Activated CD8-positive, alpha-beta T cell treated with anti-CD3 and anti-CD28 coated beads, Interleukin-2, amount 10 ng/mL, durations not matched to agents 7 days and 5 days (primary cell): ENCODE results near the gene RAP2A. TPM values are rescaled to one million over a fixed set of nuclear protein-coding genes. Genes with fewer than 3 reads are reported as not detected.

ENCODE experiments used
- ATAC-seq: fragments of 150-1000 bp; cut with Tn5 transposase; one replicate; pipeline ENCODE4 v1.10.0; 2021; ENCODE audit warnings: moderate library complexity
- CTCF ChIA-PET: fragments of 350-600 bp; sonication (Branson Sonifier 250); formaldehyde crosslinking; loops from one replicate; lab custom pipeline; 2021; ENCODE audit warnings: antibody characterized with exemption; lab: Charles Lee
- POLR2A ChIA-PET: fragments of 350-600 bp; sonication (Branson Sonifier 250); formaldehyde crosslinking; loops from one replicate; lab custom pipeline; 2021; ENCODE audit warnings: antibody characterized with exemption; lab: Charles Lee
- DNase-seq: peaks from one replicate; pipeline ENCODE4 v3.0.0-alpha.2; 2020
- H3K27ac Mint-ChIP-seq: one replicate; pipeline ENCODE4 v1.8.0; 2021; ENCODE audit warnings: mild to moderate bottlenecking, mixed read lengths
- H3K27me3 Mint-ChIP-seq: one replicate; pipeline ENCODE4 v1.8.0; 2021; ENCODE audit warnings: low read depth, mixed read lengths
- H3K36me3 Mint-ChIP-seq: one replicate; pipeline ENCODE4 v1.8.0; 2021; ENCODE audit warnings: low read depth, mixed read lengths
- H3K4me1 Mint-ChIP-seq: one replicate; pipeline ENCODE4 v1.8.0; 2021; ENCODE audit warnings: low read depth, mixed read lengths
- H3K4me3 Mint-ChIP-seq: one replicate; pipeline ENCODE4 v1.8.0; 2021; ENCODE audit warnings: mild to moderate bottlenecking, mixed read lengths
- H3K9me3 Mint-ChIP-seq: one replicate; pipeline ENCODE4 v1.8.0; 2022; ENCODE audit warnings: mixed read lengths; ENCODE audit not compliant: insufficient read depth
- total RNA-seq, 2 experiments: library from RNA; stranded (reverse); gene quantifications; one replicate each; pipeline ENCODE4 v1.2.3, GENCODE V29; 2021

Gene RAP2A
- total RNA-seq, 2 experiments from 2014 or later = 29.7 to 29.8 TPM

- H3K9me3 Mint-ChIP-seq = no peaks in the 10 kb centered on the region
- no peak overlapping the region for H3K27ac Mint-ChIP-seq
- no peaks in the 10 kb centered on the region for H3K4me1 Mint-ChIP-seq
- POLR2A ChIA-PET = no interaction called here
- DNase-seq = no peak
- H3K4me3 Mint-ChIP-seq = no peak overlapping the region
- ATAC-seq = no peak
- H3K27me3 Mint-ChIP-seq = no peaks in the 10 kb centered on the region
- CTCF ChIA-PET = interaction anchor here (0.6 to 1.0 kb wide), 2 partner anchors 37 to 198 kb away, joined by 3 read pairs; no protein-coding TSS in a partner anchor
- H3K36me3 Mint-ChIP-seq = no peaks in the 10 kb centered on the region
Observed at GRCh38 chr13:97395447-97396136, 38.4 kb upstream of the RAP2A start.

- DNase-seq = no peak
- no peak for ATAC-seq
- H3K4me3 Mint-ChIP-seq = no peak overlapping the region
- CTCF ChIA-PET = no interaction called here
- no peaks in the 10 kb centered on the region for H3K36me3 Mint-ChIP-seq
- H3K27ac Mint-ChIP-seq = no peak overlapping the region
- POLR2A ChIA-PET = interaction anchor here (1.7 kb wide), 1 partner anchor 36 kb away, joined by 5 read pairs; the partner anchor contains the start of gene RAP2A
- H3K27me3 Mint-ChIP-seq = no peaks in the 10 kb centered on the region
- H3K4me1 Mint-ChIP-seq = no peaks in the 10 kb centered on the region
- no peaks in the 10 kb centered on the region for H3K9me3 Mint-ChIP-seq
Observed at GRCh38 chr13:97397267-97397666, 36.7 kb upstream of the RAP2A start.

GRCh38 chr13:97401421-97401820 is 32.5 kb upstream of the RAP2A start:
- Mint-ChIP-seq H3K27me3 (peaks cover 11% of the 10 kb centered on the region), H3K27ac (no peak overlapping the region), H3K4me3 (no peak overlapping the region), H3K36me3 (no peaks in the 10 kb centered on the region), H3K9me3 (no peaks in the 10 kb centered on the region), H3K4me1 (no peaks in the 10 kb centered on the region)
- ATAC-seq (no peak), DNase-seq (no peak)
- POLR2A ChIA-PET = no interaction called here
- CTCF ChIA-PET = no interaction called here

GRCh38 chr13:97403893-97404750 is 29.8 kb upstream of the RAP2A start:
- ATAC-seq = no peak
- Mint-ChIP-seq H3K4me1 (no peaks in the 10 kb centered on the region), H3K27me3 (peaks cover 14% of the 10 kb centered on the region), H3K9me3 (no peaks in the 10 kb centered on the region), H3K27ac (no peak overlapping the region), H3K4me3 (no peak overlapping the region), H3K36me3 (no peaks in the 10 kb centered on the region)
- CTCF ChIA-PET = interaction anchor here (2.6 kb wide), 1 partner anchor 17 kb away, joined by 7 read pairs; no protein-coding TSS in a partner anchor
- no peak for DNase-seq
- POLR2A ChIA-PET = no interaction called here

GRCh38 chr13:97407540-97407939 is 26.4 kb upstream of the RAP2A start:
- POLR2A ChIA-PET = no interaction called here
- no peaks in the 10 kb centered on the region for H3K36me3 Mint-ChIP-seq
- CTCF ChIA-PET = interaction anchor here (1.0 kb wide), 1 partner anchor 298 kb away, joined by 3 read pairs; no protein-coding TSS in a partner anchor
- ATAC-seq (no peak), DNase-seq (no peak)
- no peaks in the 10 kb centered on the region for H3K9me3 Mint-ChIP-seq
- no peak overlapping the region for H3K27ac Mint-ChIP-seq
- H3K4me3 Mint-ChIP-seq = no peak overlapping the region
- peaks cover 12% of the 10 kb centered on the region for H3K27me3 Mint-ChIP-seq
- no peaks in the 10 kb centered on the region for H3K4me1 Mint-ChIP-seq

- Mint-ChIP-seq H3K4me3 (no peak overlapping the region), H3K9me3 (no peaks in the 10 kb centered on the region), H3K27ac (no peak overlapping the region), H3K4me1 (no peaks in the 10 kb centered on the region), H3K27me3 (peaks cover 9% of the 10 kb centered on the region), H3K36me3 (no peaks in the 10 kb centered on the region)
- no peak for ATAC-seq
- no peak for DNase-seq
- ChIA-PET POLR2A (no interaction called here), CTCF (no interaction called here)
Observed at GRCh38 chr13:97408938-97409337, 25.0 kb upstream of the RAP2A start.

- ATAC-seq = no peak
- CTCF ChIA-PET = no interaction called here
- H3K36me3 Mint-ChIP-seq = no peaks in the 10 kb centered on the region
- no peak for DNase-seq
- H3K27ac Mint-ChIP-seq = no peak overlapping the region
- POLR2A ChIA-PET = no interaction called here
- no peaks in the 10 kb centered on the region for H3K9me3 Mint-ChIP-seq
- H3K27me3 Mint-ChIP-seq = peaks cover 5% of the 10 kb centered on the region
- H3K4me3 Mint-ChIP-seq = no peak overlapping the region
- no peaks in the 10 kb centered on the region for H3K4me1 Mint-ChIP-seq
Observed at GRCh38 chr13:97411984-97412383, 22.0 kb upstream of the RAP2A start.

GRCh38 chr13:97413694-97414093 is 20.3 kb upstream of the RAP2A start:
- H3K36me3 Mint-ChIP-seq = no peaks in the 10 kb centered on the region
- H3K27ac Mint-ChIP-seq = no peak overlapping the region
- H3K4me3 Mint-ChIP-seq = no peak overlapping the region
- no peaks in the 10 kb centered on the region for H3K4me1 Mint-ChIP-seq
- CTCF ChIA-PET = no interaction called here
- no peaks in the 10 kb centered on the region for H3K9me3 Mint-ChIP-seq
- DNase-seq = no peak
- POLR2A ChIA-PET = no interaction called here
- peaks cover 4% of the 10 kb centered on the region for H3K27me3 Mint-ChIP-seq
- ATAC-seq = no peak

GRCh38 chr13:97414392-97414791 is 19.6 kb upstream of the RAP2A start:
- H3K36me3 Mint-ChIP-seq = no peaks in the 10 kb centered on the region
- H3K4me3 Mint-ChIP-seq = no peak overlapping the region

GRCh38 chr13:97417698-97418097 is 16.3 kb upstream of the RAP2A start:
- CTCF ChIA-PET = no interaction called here
- Mint-ChIP-seq H3K9me3 (no peaks in the 10 kb centered on the region), H3K4me3 (no peak overlapping the region), H3K27me3 (peaks cover 3% of the 10 kb centered on the region), H3K27ac (no peak overlapping the region), H3K4me1 (no peaks in the 10 kb centered on the region), H3K36me3 (no peaks in the 10 kb centered on the region)
- ATAC-seq (no peak), DNase-seq (no peak)
- POLR2A ChIA-PET = no interaction called here

More at GRCh38 chr13:97414392-97414791, 19.6 kb upstream of the RAP2A start:
- DNase-seq (no peak), ATAC-seq (no peak)
- ChIA-PET CTCF (interaction anchor here (2.0 kb wide), 1 partner anchor 305 kb away, joined by 7 read pairs; no protein-coding TSS in a partner anchor), POLR2A (no interaction called here)
- H3K27ac Mint-ChIP-seq = no peak overlapping the region
- H3K27me3 Mint-ChIP-seq = peaks cover 2% of the 10 kb centered on the region
- no peaks in the 10 kb centered on the region for H3K4me1 Mint-ChIP-seq
- H3K9me3 Mint-ChIP-seq = no peaks in the 10 kb centered on the region

GRCh38 chr13:97422118-97423054 is 11.6 kb upstream of the RAP2A start:
- peaks cover 12% of the 10 kb centered on the region for H3K27me3 Mint-ChIP-seq
- no peaks in the 10 kb centered on the region for H3K36me3 Mint-ChIP-seq
- no peaks in the 10 kb centered on the region for H3K9me3 Mint-ChIP-seq
- no peak for DNase-seq
- CTCF ChIA-PET = interaction anchor here (1.2 to 1.4 kb wide), 2 partner anchors 9 to 10 kb away, joined by 4 read pairs; no protein-coding TSS in a partner anchor
- POLR2A ChIA-PET = no interaction called here
- no peak overlapping the region for H3K27ac Mint-ChIP-seq
- no peak for ATAC-seq
- H3K4me3 Mint-ChIP-seq = no peak overlapping the region
- H3K4me1 Mint-ChIP-seq = no peaks in the 10 kb centered on the region
